Esophagus muscularis mucosa (tissue), 4 donors: ENCODE results near the gene KRT77. TPM values are rescaled to one million over a fixed set of nuclear protein-coding genes. Genes with fewer than 3 reads are reported as not detected.

Source experiments
- DNase-seq: peaks from one replicate; pipeline ENCODE4 v3.0.0-alpha.2; 2017; ENCODE audit errors: extremely low spot score
- H3K27ac ChIP-seq, 4 donors: fragments of 200-600 bp; sonication (generic); replicated peaks in 1 of 4; 1 replicate in 3 of 4; 2 replicates in 1 of 4; pipeline ENCODE4 v1.5.1; 2016 to 2019; ENCODE audit warnings: mild to moderate bottlenecking in 1 of 4
- H3K27me3 ChIP-seq, 4 donors: fragments of 200-600 bp; sonication (generic); one replicate each; pipeline versions ENCODE4 v1.5.1 to v1.6.0; 2016 to 2019
- H3K36me3 ChIP-seq, 4 donors: fragments of 200-600 bp; sonication (generic); one replicate each; pipeline ENCODE4 v1.5.1; 2016 to 2019
- H3K4me1 ChIP-seq, 4 donors: fragments of 200-600 bp; sonication (generic); one replicate each; pipeline ENCODE4 v1.5.1; 2016 to 2019
- H3K4me3 ChIP-seq, 4 donors: fragments of 200-600 bp; sonication (generic); 1 replicate in 2 of 4; 2 replicates in 2 of 4; pipeline ENCODE4 v1.5.1; 2016 to 2019; ENCODE audit warnings: mild to moderate bottlenecking in 4 of 4, moderate library complexity in 1 of 4
- H3K9me3 ChIP-seq, 4 donors: fragments of 200-600 bp; sonication (generic); 1 replicate in 3 of 4; 2 replicates in 1 of 4; pipeline ENCODE4 v1.5.1; 2016 to 2019
- EP300 ChIP-seq: sonication (generic); formaldehyde crosslinking; IDR thresholded peaks from one replicate; pipeline ENCODE4 v1.6.1; 2017; ENCODE audit warnings: antibody characterized with exemption
- POLR2A ChIP-seq: fragments of 450-650 bp; IDR thresholded peaks from one replicate; pipeline ENCODE4 v1.6.1; 2017; ENCODE audit warnings: antibody characterized with exemption, moderate library complexity, mild to moderate bottlenecking, low read depth
- POLR2AphosphoS5 ChIP-seq, 2 donors: sonication (generic); formaldehyde crosslinking; IDR thresholded peaks; one replicate each; pipeline ENCODE4 v1.6.1; 2017; ENCODE audit warnings: antibody characterized with exemption in 2 of 2
- WGBS: methylation state at CpG from one replicate; pipeline ENCODE4 v1.1.5; 2018; 5-methylcytosine and 5-hydroxymethylcytosine counted together
- intact Hi-C: fragments of 100-400 bp; cut with DNase I; formaldehyde crosslinking; loops from one replicate; pipeline ENCODE4 v1.15.1; 2023
- total RNA-seq, 4 donors: library from RNA; depleted of rRNA; stranded (reverse); fragments of >200 nt; gene quantifications; one replicate each; pipeline versions ENCODE4 v1.1.0 to v1.2.1, GENCODE V29; 2016
- TF ChIP-seq, protein P1 (sequence below), 3 experiments: fragments of 200-600 bp in 2 of 3; fragments of 450-650 bp in 1 of 3; sonication (generic) in 2 of 3; IDR thresholded peaks; one replicate each; pipeline ENCODE4 v1.5.1; 2017 to 2019; ENCODE audit warnings: antibody characterized with exemption in 3 of 3, mild to moderate bottlenecking in 2 of 3, moderate library complexity in 1 of 3

The KRT77 gene
- total RNA-seq, 4 donors from 2014 or later = not detected

- Histone ChIP-seq H3K9me3 (no peaks in the 10 kb centered on the region), H3K27ac (no peak overlapping the region), H3K27me3 (peaks cover 0 to 61% (median 0%) of the 10 kb centered on the region in 4 donors), H3K36me3 (no peaks in the 10 kb centered on the region), H3K4me3 (no peak overlapping the region), H3K4me1 (peaks cover 13 to 18% (median 15%) of the 10 kb centered on the region in 4 donors)
- DNase-seq = no peak
- intact Hi-C loops = no loop called here
- WGBS = 83% methylated on average over 3 of the region's 3 CpGs
- TF ChIP-seq EP300 = no peak
- TF ChIP-seq, protein P1, sequence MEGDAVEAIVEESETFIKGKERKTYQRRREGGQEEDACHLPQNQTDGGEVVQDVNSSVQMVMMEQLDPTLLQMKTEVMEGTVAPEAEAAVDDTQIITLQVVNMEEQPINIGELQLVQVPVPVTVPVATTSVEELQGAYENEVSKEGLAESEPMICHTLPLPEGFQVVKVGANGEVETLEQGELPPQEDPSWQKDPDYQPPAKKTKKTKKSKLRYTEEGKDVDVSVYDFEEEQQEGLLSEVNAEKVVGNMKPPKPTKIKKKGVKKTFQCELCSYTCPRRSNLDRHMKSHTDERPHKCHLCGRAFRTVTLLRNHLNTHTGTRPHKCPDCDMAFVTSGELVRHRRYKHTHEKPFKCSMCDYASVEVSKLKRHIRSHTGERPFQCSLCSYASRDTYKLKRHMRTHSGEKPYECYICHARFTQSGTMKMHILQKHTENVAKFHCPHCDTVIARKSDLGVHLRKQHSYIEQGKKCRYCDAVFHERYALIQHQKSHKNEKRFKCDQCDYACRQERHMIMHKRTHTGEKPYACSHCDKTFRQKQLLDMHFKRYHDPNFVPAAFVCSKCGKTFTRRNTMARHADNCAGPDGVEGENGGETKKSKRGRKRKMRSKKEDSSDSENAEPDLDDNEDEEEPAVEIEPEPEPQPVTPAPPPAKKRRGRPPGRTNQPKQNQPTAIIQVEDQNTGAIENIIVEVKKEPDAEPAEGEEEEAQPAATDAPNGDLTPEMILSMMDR (IDR thresholded peaks at IDR 0.05) = no peak
- no peak for TF ChIP-seq POLR2A
- no peak for TF ChIP-seq POLR2AphosphoS5 (IDR thresholded peaks at IDR 0.05)
These were observed 8.3 kb downstream of the KRT77 start for GRCh38 chr12:52695039-52695438.

- Histone ChIP-seq H3K9me3 (no peaks in the 10 kb centered on the region), H3K4me1 (peaks cover 10 to 19% (median 15%) of the 10 kb centered on the region in 4 donors), H3K4me3 (no peak overlapping the region), H3K27ac (no peak overlapping the region), H3K27me3 (peaks cover 0 to 53% (median 0%) of the 10 kb centered on the region in 4 donors), H3K36me3 (no peaks in the 10 kb centered on the region)
- no peak for DNase-seq
- TF ChIP-seq EP300 = no peak
- TF ChIP-seq, protein P1 (IDR thresholded peaks at IDR 0.05) = no peak
- TF ChIP-seq POLR2A = no peak
- WGBS = 94% methylated on average over 6 of the region's 6 CpGs
- intact Hi-C loops = no loop called here
These were observed 9.2 kb downstream of the KRT77 start for GRCh38 chr12:52694151-52694550.

DNA sequence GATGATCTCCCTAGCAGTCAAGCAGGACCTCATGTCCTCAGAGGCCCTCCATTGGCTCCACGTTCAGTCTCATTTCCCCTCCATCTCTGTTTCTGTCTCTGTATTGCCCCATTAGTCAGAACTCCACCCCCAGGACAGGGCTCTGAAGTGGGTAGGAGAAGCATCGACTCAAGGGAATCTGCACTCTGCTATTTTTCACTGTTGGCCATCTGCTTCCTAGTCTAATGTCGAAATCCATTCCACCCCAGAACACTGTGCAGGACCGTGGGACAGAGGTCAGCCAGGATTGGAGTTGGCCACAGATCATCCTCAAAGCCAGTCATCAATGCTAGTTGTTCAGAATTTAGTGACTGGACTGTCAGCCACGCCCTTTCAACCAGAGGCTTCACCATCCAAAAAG is 10.1 kb downstream of the KRT77 start:
- Histone ChIP-seq H3K27ac (no peak overlapping the region), H3K4me3 (no peak overlapping the region), H3K4me1 (peaks cover 10 to 19% (median 15%) of the 10 kb centered on the region in 4 donors), H3K36me3 (no peaks in the 10 kb centered on the region), H3K27me3 (peaks cover 0 to 52% (median 0%) of the 10 kb centered on the region in 4 donors), H3K9me3 (no peaks in the 10 kb centered on the region)
- intact Hi-C loops = no loop called here
- WGBS = 73% methylated on average over 5 of the region's 5 CpGs
- no peak for DNase-seq
- TF ChIP-seq, protein P1 (IDR thresholded peaks at IDR 0.05) = no peak

GRCh38 chr12:52692254-52692653 is 11.1 kb downstream of the KRT77 start:
- Histone ChIP-seq H3K9me3 (no peaks in the 10 kb centered on the region), H3K27ac (no peak overlapping the region), H3K27me3 (peaks cover 0 to 56% (median 0%) of the 10 kb centered on the region in 4 donors), H3K4me3 (no peak overlapping the region), H3K4me1 (peaks cover 10 to 19% (median 15%) of the 10 kb centered on the region in 4 donors), H3K36me3 (no peaks in the 10 kb centered on the region)
- TF ChIP-seq POLR2AphosphoS5 (IDR thresholded peaks at IDR 0.05) = no peak
- no peak for TF ChIP-seq EP300
- no peak for TF ChIP-seq POLR2A
- TF ChIP-seq, protein P1 (IDR thresholded peaks at IDR 0.05) = no peak
- intact Hi-C loops = no loop called here
- DNase-seq = no peak
- 84% methylated on average over 5 of the region's 8 CpGs for WGBS

DNA sequence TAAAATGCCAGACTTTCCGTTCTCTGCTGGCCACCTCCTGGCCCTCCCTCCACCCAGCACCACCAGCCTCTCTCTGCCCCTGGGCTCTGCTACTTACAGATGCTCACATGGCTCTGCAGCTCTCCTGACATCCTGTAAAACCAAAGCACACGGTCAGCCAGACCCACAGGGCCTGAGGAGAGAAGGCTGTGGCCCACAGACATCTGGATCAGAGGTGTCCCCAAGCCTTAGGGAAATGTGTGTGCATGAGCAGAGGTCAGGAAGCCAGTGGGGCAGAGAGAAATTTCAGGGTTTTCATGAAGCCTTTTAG is 11.5 kb downstream of the KRT77 start:
- TF ChIP-seq, protein P1 (IDR thresholded peaks at IDR 0.05) = no peak
- no peak for DNase-seq
- no peaks in the 10 kb centered on the region for H3K36me3 ChIP-seq
- peaks cover 10 to 19% (median 15%) of the 10 kb centered on the region in 4 donors for H3K4me1 ChIP-seq
- no peaks in the 10 kb centered on the region for H3K9me3 ChIP-seq
- H3K27ac ChIP-seq = no peak overlapping the region
- no peak overlapping the region for H3K4me3 ChIP-seq
- peaks cover 0 to 61% (median 0%) of the 10 kb centered on the region in 4 donors for H3K27me3 ChIP-seq
- WGBS = 61% methylated on average over 2 of the region's 2 CpGs
- intact Hi-C loops = no loop called here
